Calu3 (cell line): ENCODE results near the gene RNFT2. TPM values are rescaled to one million over a fixed set of nuclear protein-coding genes. Genes with fewer than 3 reads are reported as not detected.
"Not testable (repeated sequence)": the region's sequence is repeated elsewhere in the genome, so short reads cannot be mapped to it uniquely, and the experiment has no call there.

Source experiments
- BruUV-seq: library from RNA; stranded (reverse); fragments of 400-500 nt; replicated peaks from 2 replicates; lab custom pipeline; 2021; lab: Mats Ljungman, UMichigan
- CTCF ChIA-PET: fragments of 300-600 bp; sonication (Branson Sonifier 250); formaldehyde crosslinking; loops from one replicate; lab custom pipeline; 2022; ENCODE audit warnings: antibody characterized with exemption; lab: Charles Lee
- DNase-seq: peaks from one replicate; pipeline ENCODE4 v3.0.0; 2022
- H3K27ac Mint-ChIP-seq: one replicate; pipeline ENCODE4 v1.8.0; 2022; ENCODE audit warnings: mixed read lengths; ENCODE audit not compliant: unreplicated experiment
- H3K27me3 Mint-ChIP-seq: one replicate; pipeline ENCODE4 v1.8.0; 2022; ENCODE audit warnings: mixed read lengths; ENCODE audit not compliant: unreplicated experiment
- H3K36me3 Mint-ChIP-seq: one replicate; pipeline ENCODE4 v1.8.0; 2022; ENCODE audit warnings: mild to moderate bottlenecking, moderate library complexity, mixed read lengths; ENCODE audit not compliant: insufficient read depth, unreplicated experiment
- H3K4me1 Mint-ChIP-seq: one replicate; pipeline ENCODE4 v1.8.0; 2022; ENCODE audit warnings: mild to moderate bottlenecking, low read depth, mixed read lengths; ENCODE audit not compliant: unreplicated experiment
- H3K4me3 Mint-ChIP-seq: one replicate; pipeline ENCODE4 v1.8.0; 2022; ENCODE audit warnings: mild to moderate bottlenecking, low read depth, moderate library complexity, mixed read lengths; ENCODE audit not compliant: unreplicated experiment
- H3K9me3 Mint-ChIP-seq: one replicate; pipeline ENCODE4 v1.8.0; 2022; ENCODE audit warnings: low read depth, mixed read lengths; ENCODE audit not compliant: unreplicated experiment
- CTCF ChIP-seq: fragments of 200-600 bp; IDR thresholded peaks from one replicate; pipeline ENCODE4 v1.8.0; 2022; ENCODE audit warnings: antibody characterized with exemption; ENCODE audit not compliant: unreplicated experiment
- intact Hi-C: fragments of 100-400 bp; cut with micrococcal nuclease; formaldehyde crosslinking; loops from one replicate; pipeline ENCODE4 v1.10.0; 2022; ENCODE audit not compliant: unreplicated experiment
- total RNA-seq: library from RNA; stranded (reverse); gene quantifications from 2 replicates; pipeline ENCODE4 v1.2.3, GENCODE V29; 2022

RNFT2 gene
- total RNA-seq, 1 experiment from 2014 or later: 32.0 TPM

DNA sequence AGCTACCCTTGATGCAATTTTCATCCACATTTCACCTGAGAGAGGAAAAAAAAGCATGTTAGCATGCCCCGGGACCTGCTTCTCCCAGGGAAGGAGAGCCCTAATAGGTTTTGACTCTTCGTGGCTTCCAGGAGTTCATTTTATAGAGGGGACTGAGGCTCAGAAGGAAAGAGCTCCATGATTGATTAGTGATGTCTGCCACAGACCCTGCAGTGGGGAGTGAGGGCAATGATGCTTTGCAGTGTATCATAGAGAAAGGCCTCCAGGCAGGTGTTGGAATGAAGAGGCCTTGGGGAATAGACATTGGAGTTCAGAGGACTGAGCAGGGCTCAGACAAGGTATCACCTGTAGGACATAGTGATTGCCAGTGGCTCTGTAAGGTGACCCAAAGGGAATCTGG is 41.5 kb downstream of the RNFT2 start:
- no peaks in the 10 kb centered on the region for H3K27me3 Mint-ChIP-seq
- no peak overlapping the region for H3K27ac Mint-ChIP-seq
- DNase-seq: no peak
- no peak for TF ChIP-seq CTCF
- no peaks in the 10 kb centered on the region for H3K36me3 Mint-ChIP-seq
- CTCF ChIA-PET: no interaction called here
- no TSS peak for BruUV-seq
- no peaks in the 10 kb centered on the region for H3K9me3 Mint-ChIP-seq
- intact Hi-C loops: no loop called here
- H3K4me3 Mint-ChIP-seq: no peak overlapping the region
- no peaks in the 10 kb centered on the region for H3K4me1 Mint-ChIP-seq

GRCh38 chr12:116780942-116781341 is 42.8 kb downstream of the RNFT2 start:
- no peak for DNase-seq
- Mint-ChIP-seq H3K4me3 (no peak overlapping the region), H3K27me3 (no peaks in the 10 kb centered on the region), H3K36me3 (no peaks in the 10 kb centered on the region), H3K9me3 (no peaks in the 10 kb centered on the region), H3K27ac (no peak overlapping the region), H3K4me1 (no peaks in the 10 kb centered on the region)
- CTCF ChIA-PET: interaction anchor here (0.8 kb wide), 1 partner anchor 15 kb away, joined by 3 read pairs; no protein-coding TSS in a partner anchor
- no TSS peak for BruUV-seq
- TF ChIP-seq CTCF: no peak
- intact Hi-C loops: no loop called here

DNA sequence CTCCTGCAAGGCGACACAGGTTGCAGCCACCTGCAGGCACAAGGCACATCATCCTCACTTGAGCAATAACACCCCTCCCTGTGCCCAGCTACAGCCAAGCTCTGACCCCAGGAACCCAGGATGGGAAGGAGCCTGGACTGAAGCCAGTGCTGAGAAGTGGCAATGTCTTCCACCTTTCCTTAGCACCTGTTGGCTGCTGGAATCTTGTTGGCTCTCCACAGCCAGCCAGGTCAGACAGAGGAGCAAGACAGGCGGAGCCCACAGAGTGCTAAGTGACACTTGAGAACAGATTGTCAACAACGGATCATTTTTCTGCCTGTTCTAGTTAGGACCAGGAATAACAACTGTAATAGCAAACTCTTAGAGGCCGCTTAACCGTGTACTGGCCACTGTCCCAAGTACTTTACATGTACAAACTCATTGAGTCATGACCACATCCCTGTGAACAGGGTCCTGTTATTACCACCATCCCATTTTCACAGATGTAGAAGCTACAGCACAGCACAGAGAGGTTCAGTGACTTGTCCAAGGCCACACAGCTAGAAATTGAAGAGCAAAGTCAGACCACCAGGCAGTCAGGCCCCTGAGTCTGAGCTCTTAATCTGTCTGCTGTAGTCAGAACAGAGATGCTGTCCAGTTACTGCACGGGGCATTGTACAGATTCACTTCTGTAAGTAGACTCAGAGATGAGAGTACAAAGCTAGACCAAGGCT is 45.6 kb downstream of the RNFT2 start:
- TF ChIP-seq CTCF: no peak
- H3K27ac Mint-ChIP-seq: no peak overlapping the region
- CTCF ChIA-PET: interaction anchor here (0.6 kb wide), 1 partner anchor 69 kb away, joined by 3 read pairs; no protein-coding TSS in a partner anchor
- H3K9me3 Mint-ChIP-seq: no peaks in the 10 kb centered on the region
- intact Hi-C loops: no loop called here
- BruUV-seq: no TSS peak
- H3K27me3 Mint-ChIP-seq: no peaks in the 10 kb centered on the region
- DNase-seq: no peak
- no peak overlapping the region for H3K4me3 Mint-ChIP-seq
- no peaks in the 10 kb centered on the region for H3K36me3 Mint-ChIP-seq
- H3K4me1 Mint-ChIP-seq: no peaks in the 10 kb centered on the region

- TF ChIP-seq CTCF: no peak
- no peak overlapping the region for H3K4me3 Mint-ChIP-seq
- H3K9me3 Mint-ChIP-seq: no peaks in the 10 kb centered on the region
These were observed 46.1 kb downstream of the RNFT2 start for GRCh38 chr12:116784238-116784612.

GRCh38 chr12:116789562-116789961 is 51.4 kb downstream of the RNFT2 start:
- not testable (repeated sequence) for BruUV-seq, H3K4me1 Mint-ChIP-seq

More at GRCh38 chr12:116784238-116784612, 46.1 kb downstream of the RNFT2 start:
- Mint-ChIP-seq H3K4me1 (no peaks in the 10 kb centered on the region), H3K27me3 (no peaks in the 10 kb centered on the region), H3K36me3 (no peaks in the 10 kb centered on the region), H3K27ac (no peak overlapping the region)
- BruUV-seq: no TSS peak
- DNase-seq: no peak
- intact Hi-C loops: no loop called here
- CTCF ChIA-PET: interaction anchor here (0.6 kb wide), 1 partner anchor 70 kb away, joined by 3 read pairs; no protein-coding TSS in a partner anchor

More at GRCh38 chr12:116789562-116789961, 51.4 kb downstream of the RNFT2 start:
- intact Hi-C loops, H3K27me3 Mint-ChIP-seq, H3K9me3 Mint-ChIP-seq, DNase-seq, H3K27ac Mint-ChIP-seq, CTCF ChIA-PET, H3K36me3 Mint-ChIP-seq, H3K4me3 Mint-ChIP-seq: not testable (repeated sequence)
